NCI-H1048 (cell line): ENCODE results near the gene STXBP6.
"Not testable (repeated sequence)": the region's sequence is repeated elsewhere in the genome, so short reads cannot be mapped to it uniquely, and the experiment has no call there.

Source experiments
- DNase-seq: peaks from one replicate; lab custom pipeline; 2025; lab: John Stamatoyannopoulos, UW

Gene STXBP6

GRCh38 chr14:24829862-24830261, 220.1 kb downstream of the STXBP6 start:
- no peak for DNase-seq

GRCh38 chr14:24828486-24828885, 221.5 kb downstream of the STXBP6 start:
- DNase-seq = no peak

GRCh38 chr14:24826390-24826789, 223.6 kb downstream of the STXBP6 start:
- no peak for DNase-seq

GRCh38 chr14:24820616-24821015, 229.3 kb downstream of the STXBP6 start:
- DNase-seq = no peak

GRCh38 chr14:24818823-24819341, 231.1 kb downstream of the STXBP6 start:
- no peak for DNase-seq

GRCh38 chr14:24818058-24818822, 231.7 kb downstream of the STXBP6 start:
- no peak for DNase-seq

- no peak for DNase-seq
Measured at GRCh38 chr14:24817212-24818057, 232.5 kb downstream of the STXBP6 start.

GRCh38 chr14:24816929-24817211, 233.1 kb downstream of the STXBP6 start:
- DNase-seq = no peak

GRCh38 chr14:24816011-24816928, 233.7 kb downstream of the STXBP6 start:
- DNase-seq = no peak

- DNase-seq = no peak
Measured at GRCh38 chr14:24815543-24815942, 234.4 kb downstream of the STXBP6 start.

- DNase-seq = no peak
Measured at GRCh38 chr14:24814944-24815343, 235.0 kb downstream of the STXBP6 start.

- no peak for DNase-seq
Measured at GRCh38 chr14:24814346-24814745, 235.6 kb downstream of the STXBP6 start.

- no peak for DNase-seq
Measured at GRCh38 chr14:24813819-24814259, 236.1 kb downstream of the STXBP6 start.

GRCh38 chr14:24813089-24813815, 236.7 kb downstream of the STXBP6 start:
- DNase-seq = no peak

GRCh38 chr14:24809135-24809534, 240.8 kb downstream of the STXBP6 start:
- DNase-seq = no peak

- DNase-seq = no peak
Measured at GRCh38 chr14:24808412-24808811, 241.5 kb downstream of the STXBP6 start.

- DNase-seq = no peak
Measured at GRCh38 chr14:24806061-24806678, 243.8 kb downstream of the STXBP6 start.

- DNase-seq = no peak
Measured at GRCh38 chr14:24804552-24805212, 245.3 kb downstream of the STXBP6 start.

- DNase-seq = no peak
Measured at GRCh38 chr14:24803933-24804494, 245.9 kb downstream of the STXBP6 start.

- not testable (repeated sequence) for DNase-seq
Measured at GRCh38 chr14:24803426-24803825, 246.5 kb downstream of the STXBP6 start.
